Thymus (tissue), 14 donors: ENCODE results near the gene LINC01488. TPM values are rescaled to one million over a fixed set of nuclear protein-coding genes. Genes with fewer than 3 reads are reported as not detected.

Experiments
- DNase-seq, 9 donors: peaks; one replicate each; pipeline ENCODE4 v3.0.0-alpha.2; 2013; ENCODE audit warnings: low spot score in 9 of 9, low read depth in 6 of 9, missing footprints in 1 of 9
- H3K27ac ChIP-seq, 2 donors: one replicate each; pipeline ENCODE4 v1.5.1; 2013; ENCODE audit warnings: control low read depth in 1 of 2, low read depth in 1 of 2, low read length in 1 of 2, mild to moderate bottlenecking in 1 of 2, moderate library complexity in 1 of 2
- H3K27me3 ChIP-seq, 2 donors: one replicate each; pipeline ENCODE4 v1.5.1; 2013; ENCODE audit warnings: low read length in 1 of 2; ENCODE audit not compliant: control insufficient read depth in 2 of 2, insufficient read depth in 1 of 2
- H3K36me3 ChIP-seq, 2 donors: one replicate each; pipeline ENCODE4 v1.5.1; 2013; ENCODE audit warnings: low read length in 1 of 2, mild to moderate bottlenecking in 1 of 2, moderate library complexity in 1 of 2; ENCODE audit not compliant: control insufficient read depth in 2 of 2, insufficient read depth in 2 of 2
- H3K4me1 ChIP-seq, 2 donors: one replicate each; pipeline ENCODE4 v1.5.1; 2013; ENCODE audit warnings: low read length in 2 of 2; ENCODE audit not compliant: control insufficient read depth in 2 of 2, insufficient read depth in 2 of 2
- H3K4me3 ChIP-seq, 2 donors: one replicate each; pipeline ENCODE4 v1.5.1; 2013; ENCODE audit warnings: low read length in 2 of 2, control low read depth in 1 of 2, mild to moderate bottlenecking in 1 of 2
- H3K9me3 ChIP-seq, 2 donors: one replicate each; pipeline ENCODE4 v1.5.1; 2013; ENCODE audit warnings: low read length in 1 of 2, mild to moderate bottlenecking in 1 of 2; ENCODE audit not compliant: control insufficient read depth in 2 of 2, insufficient read depth in 1 of 2
- WGBS: extraction: QIAGEN DNeasy Blood & Tissue Kit; methylation state at CpG from one replicate; pipeline ENCODE4 v1.1.7; 2013; 5-methylcytosine and 5-hydroxymethylcytosine counted together
- long read RNA-seq, 10 donors: transcript quantifications; one replicate each; lab custom pipeline, GENCODE V29; 2026
- polyA plus RNA-seq: library from polyadenylated mRNA; stranded (reverse); fragments of 200-250 nt; gene quantifications from one replicate; pipeline ENCODE4 v1.2.3, GENCODE V29; 2013
- total RNA-seq: library from RNA; stranded (reverse); fragments of 120-200 nt; gene quantifications from one replicate; pipeline ENCODE4 v1.2.4, GENCODE V29; 2013
- donor health status: healthy.

LINC01488 gene
- total RNA-seq (not detected), polyA plus RNA-seq (0.07 TPM)
- long read RNA-seq, donor 1 = 0 reads
- long read RNA-seq, donor 2 = 0 reads
- long read RNA-seq, donor 3 = 0 reads
- long read RNA-seq, donor 4 = 0 reads
- long read RNA-seq, donor 5 = 0 reads
- long read RNA-seq, donor 6 = 0 reads
- long read RNA-seq, donor 7 = 0 reads
- long read RNA-seq, donor 8 = 0 reads
- long read RNA-seq, donor 9 = 0 reads
- long read RNA-seq, donor 10 = 0 reads

- 77% methylated on average over 4 of the region's 4 CpGs for WGBS
- Histone ChIP-seq H3K4me3 (no peak within 1 kb of the TSS), H3K27me3 (no peaks in the 10 kb centered on the region), H3K9me3 (peaks cover 0 to 2% of the 10 kb centered on the region in 2 donors), H3K4me1 (peaks cover 0 to 13% of the 10 kb centered on the region in 2 donors), H3K27ac (no peak within 1 kb of the TSS), H3K36me3 (no peaks in the 10 kb centered on the region)
- no peak for DNase-seq
These were observed at the start of gene LINC01488 for GRCh38 chr11:69481393-69481844. TSS of gene LINC01488 (plus strand) at chr11:69481663.

- 90% methylated on average over 14 of the region's 14 CpGs for WGBS
- no peak for DNase-seq
- H3K27ac ChIP-seq = no peak overlapping the region
These were observed 49.3 kb upstream of the LINC01488 start for GRCh38 chr11:69431893-69432738.

GRCh38 chr11:69433741-69434140, 47.7 kb upstream of the LINC01488 start:
- no peak overlapping the region for H3K27ac ChIP-seq
- H3K9me3 ChIP-seq = no peaks in the 10 kb centered on the region
- no peak for DNase-seq
- 97% methylated on average over 7 of the region's 7 CpGs for WGBS
- H3K4me3 ChIP-seq = no peak overlapping the region
- H3K4me1 ChIP-seq = no peaks in the 10 kb centered on the region
- no peaks in the 10 kb centered on the region for H3K36me3 ChIP-seq
- peaks cover 0 to 23% of the 10 kb centered on the region in 2 donors for H3K27me3 ChIP-seq

More at GRCh38 chr11:69431893-69432738, 49.3 kb upstream of the LINC01488 start:
- H3K4me3 ChIP-seq = no peak overlapping the region
- no peaks in the 10 kb centered on the region for H3K9me3 ChIP-seq
- H3K27me3 ChIP-seq = peaks cover 0 to 23% of the 10 kb centered on the region in 2 donors
- H3K4me1 ChIP-seq = no peaks in the 10 kb centered on the region
- H3K36me3 ChIP-seq = no peaks in the 10 kb centered on the region

DNA sequence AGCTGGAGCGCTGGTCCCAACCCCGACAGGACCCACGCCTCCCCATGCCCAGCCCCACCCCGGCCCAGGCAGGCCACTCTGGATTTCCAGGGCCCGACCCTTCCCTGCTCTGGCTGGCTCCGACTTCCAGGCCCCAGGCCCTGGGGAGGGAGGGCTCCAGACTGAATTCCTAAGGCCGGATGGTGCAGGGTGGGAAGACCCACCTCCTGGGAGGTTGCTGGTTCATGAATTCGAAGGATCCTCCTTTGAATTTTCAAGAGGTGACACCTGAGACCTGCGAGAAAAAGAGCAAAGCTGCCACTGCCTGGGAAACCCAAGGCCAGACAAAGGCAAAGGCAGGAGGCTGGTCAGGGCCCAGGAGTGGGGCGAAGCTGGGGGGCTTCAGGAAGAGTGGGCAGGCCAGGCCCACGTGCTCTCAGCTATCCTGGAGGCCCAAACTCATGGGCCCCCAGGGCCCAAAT, 47.0 kb upstream of the LINC01488 start:
- 93% methylated on average over 11 of the region's 11 CpGs for WGBS
- peaks cover 0 to 23% of the 10 kb centered on the region in 2 donors for H3K27me3 ChIP-seq
- H3K4me1 ChIP-seq = no peaks in the 10 kb centered on the region
- H3K4me3 ChIP-seq = no peak overlapping the region
- no peak overlapping the region for H3K27ac ChIP-seq
- no peaks in the 10 kb centered on the region for H3K9me3 ChIP-seq
- DNase-seq = no peak
- H3K36me3 ChIP-seq = no peaks in the 10 kb centered on the region

DNA sequence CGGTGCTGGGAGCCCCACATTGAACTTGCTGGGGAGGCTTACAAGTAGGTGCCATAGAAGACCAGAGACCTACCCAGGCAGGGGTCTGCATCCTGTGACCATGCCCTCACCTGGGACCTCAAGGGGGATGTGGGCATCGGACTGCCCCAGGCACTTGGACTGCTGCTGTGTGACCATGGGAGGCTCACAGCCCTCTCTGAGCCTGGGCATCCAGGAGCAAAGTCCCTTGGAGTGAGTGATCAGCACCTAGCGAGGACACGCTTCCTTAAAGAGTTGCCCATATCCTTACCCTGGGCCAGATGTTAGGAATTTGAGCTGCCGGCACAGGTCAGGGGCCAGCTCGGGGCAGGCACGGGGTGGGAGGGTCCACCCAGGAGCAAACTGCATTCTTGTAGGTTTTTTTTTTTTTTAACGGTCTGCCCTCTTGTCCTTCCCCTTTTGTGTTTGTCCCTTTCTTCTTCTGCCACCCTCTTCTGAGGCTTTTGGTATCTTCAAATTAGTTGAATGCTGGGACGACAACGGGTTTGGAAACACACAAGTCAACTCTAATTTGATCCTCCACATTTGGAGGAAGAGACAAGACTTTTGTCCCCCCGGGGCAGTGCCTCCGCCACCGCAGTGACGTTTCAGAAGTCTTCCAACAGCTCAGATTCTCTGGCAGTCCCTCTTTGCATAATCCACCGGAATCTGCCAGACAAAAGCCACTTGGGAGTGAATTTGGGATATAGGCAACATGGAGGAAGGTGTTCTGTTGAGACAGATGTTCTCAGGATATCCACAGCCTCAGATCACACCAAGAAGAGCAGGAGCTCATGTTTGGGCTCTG, 46.1 kb upstream of the LINC01488 start:
- Histone ChIP-seq H3K4me3 (no peak overlapping the region), H3K9me3 (no peaks in the 10 kb centered on the region), H3K36me3 (no peaks in the 10 kb centered on the region), H3K27me3 (peaks cover 0 to 23% of the 10 kb centered on the region in 2 donors), H3K4me1 (no peaks in the 10 kb centered on the region), H3K27ac (no peak overlapping the region)
- WGBS = 50% methylated on average over 15 of the region's 15 CpGs
- DNase-seq = no peak

- Histone ChIP-seq H3K4me3 (no peak overlapping the region), H3K27ac (no peak overlapping the region), H3K27me3 (peaks cover 0 to 23% of the 10 kb centered on the region in 2 donors), H3K4me1 (no peaks in the 10 kb centered on the region), H3K9me3 (no peaks in the 10 kb centered on the region), H3K36me3 (no peaks in the 10 kb centered on the region)
- no peak for DNase-seq
- 62% methylated on average over 22 of the region's 22 CpGs for WGBS
These were observed 45.2 kb upstream of the LINC01488 start for GRCh38 chr11:69436041-69436982.

DNA sequence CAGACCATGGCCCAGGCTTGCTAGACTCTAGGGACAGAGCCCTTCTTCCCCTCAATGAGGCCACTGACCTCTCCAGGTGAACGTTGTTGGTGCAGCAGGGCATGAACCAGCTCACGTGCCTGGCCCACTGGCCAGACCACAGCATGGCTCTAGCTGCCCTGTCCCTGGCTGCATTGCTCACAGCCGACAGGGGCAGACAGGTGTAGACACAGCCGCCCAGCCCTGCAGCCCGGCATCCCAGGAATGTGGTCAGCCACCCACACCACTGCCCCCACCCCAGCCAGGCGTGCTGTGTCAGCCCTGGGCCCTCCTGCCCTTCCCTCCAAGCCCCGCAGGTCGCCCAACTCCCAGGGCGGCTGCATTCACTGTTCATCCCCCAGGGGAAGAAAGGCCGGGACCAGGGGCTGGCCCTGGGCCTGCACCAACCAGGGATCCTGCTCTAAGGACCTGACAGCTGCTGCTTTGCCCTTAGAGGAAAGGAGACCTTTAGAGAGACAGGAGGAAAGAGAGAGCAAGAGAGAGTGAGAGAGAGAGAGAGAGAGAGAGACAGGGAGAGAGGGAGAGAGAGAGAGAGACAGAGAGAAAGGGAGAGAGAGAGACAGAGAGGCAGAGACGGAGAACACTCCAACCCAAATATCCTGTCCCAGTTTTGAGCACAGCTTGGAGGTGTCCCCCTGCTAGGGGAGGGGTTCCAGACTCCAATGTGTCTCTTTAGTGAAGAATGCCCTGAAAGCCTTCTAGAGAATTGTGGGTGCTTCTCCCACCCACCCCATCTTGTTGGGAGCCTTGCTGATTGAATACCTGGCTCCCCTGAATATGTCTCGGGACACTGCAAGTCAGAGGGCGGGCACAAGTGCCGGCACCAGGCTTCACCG, 44.2 kb upstream of the LINC01488 start:
- Histone ChIP-seq H3K36me3 (no peaks in the 10 kb centered on the region), H3K4me3 (no peak overlapping the region), H3K9me3 (no peaks in the 10 kb centered on the region), H3K27ac (no peak overlapping the region), H3K4me1 (no peaks in the 10 kb centered on the region), H3K27me3 (peaks cover 0 to 23% of the 10 kb centered on the region in 2 donors)
- DNase-seq = no peak
- 92% methylated on average over 15 of the region's 15 CpGs for WGBS
